SHP77 (cell line): ENCODE results near the gene DAPK1.

Experiments
- DNase-seq, 2 experiments: peaks; one replicate each; lab custom pipeline; 2025; lab: John Stamatoyannopoulos, UW

Gene DAPK1

DNA sequence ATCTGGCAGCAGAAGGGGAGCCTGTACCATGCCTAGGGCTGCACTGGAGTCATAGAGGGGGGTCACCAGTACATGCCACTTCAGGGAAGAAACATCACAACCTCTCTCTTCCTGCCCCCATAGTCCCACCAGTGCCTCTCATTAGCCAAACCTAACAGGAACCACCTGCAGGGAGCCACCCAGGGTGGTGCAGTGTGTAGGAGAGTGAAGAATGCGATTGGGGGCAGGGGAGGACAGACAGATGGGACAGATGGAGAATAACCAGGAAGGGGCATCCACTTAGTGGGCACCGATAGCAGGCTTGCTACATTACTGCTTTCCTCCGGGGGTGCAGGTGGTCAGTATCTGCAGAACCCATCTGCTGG, 19.2 kb downstream of the DAPK1 start:
- no peak for DNase-seq

DNA sequence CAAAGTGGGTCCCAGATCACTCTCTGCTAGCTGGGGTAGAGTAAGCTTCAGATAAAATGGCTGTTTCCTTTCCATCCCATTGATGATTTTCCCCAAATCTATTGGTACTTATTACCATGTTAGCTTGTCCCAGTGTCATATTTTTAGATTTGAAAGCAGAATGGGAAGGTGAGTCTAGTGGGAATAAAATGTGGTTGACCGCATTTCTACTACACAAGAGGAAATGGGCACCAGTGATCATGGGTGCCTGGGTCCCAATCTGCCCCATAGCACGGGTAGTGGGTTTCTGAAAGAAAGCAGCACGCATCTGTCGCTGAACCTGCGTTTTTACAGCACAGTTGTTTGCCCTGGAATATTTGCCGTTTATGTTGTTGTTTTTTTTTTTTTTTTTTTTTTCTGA, 20.1 kb downstream of the DAPK1 start:
- DNase-seq = no peak

DNA sequence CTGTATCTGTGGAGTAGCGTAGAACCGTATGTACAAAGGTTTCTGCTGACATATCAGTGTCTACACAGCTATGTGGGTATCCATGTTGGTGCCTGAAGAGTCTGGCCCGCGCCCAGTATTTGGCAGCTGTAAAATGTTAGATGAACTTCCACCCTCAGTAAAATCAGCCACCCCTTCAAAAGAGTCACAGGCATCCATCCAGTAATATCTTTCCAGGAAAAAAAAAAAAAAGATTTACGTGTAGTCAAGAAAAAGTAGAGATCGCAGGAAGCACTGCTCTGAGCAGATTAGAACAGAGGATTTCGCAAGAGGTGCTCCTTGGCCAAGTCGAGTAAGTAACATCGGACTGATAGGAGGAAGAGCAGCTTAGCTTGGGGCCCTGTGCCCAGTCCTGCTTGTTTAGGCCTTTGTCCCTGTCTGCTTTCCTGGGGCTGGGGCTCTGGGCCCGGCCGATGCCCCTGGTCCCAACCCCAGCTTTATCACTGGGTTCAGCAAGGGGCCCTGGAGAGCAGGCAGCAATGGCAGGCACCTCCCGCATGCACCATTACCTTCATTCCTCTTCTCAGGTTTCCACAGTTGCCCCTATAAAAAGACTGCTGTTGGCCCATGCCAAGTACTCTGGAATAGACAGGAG, 21.2 kb downstream of the DAPK1 start:
- no peak for DNase-seq

DNA sequence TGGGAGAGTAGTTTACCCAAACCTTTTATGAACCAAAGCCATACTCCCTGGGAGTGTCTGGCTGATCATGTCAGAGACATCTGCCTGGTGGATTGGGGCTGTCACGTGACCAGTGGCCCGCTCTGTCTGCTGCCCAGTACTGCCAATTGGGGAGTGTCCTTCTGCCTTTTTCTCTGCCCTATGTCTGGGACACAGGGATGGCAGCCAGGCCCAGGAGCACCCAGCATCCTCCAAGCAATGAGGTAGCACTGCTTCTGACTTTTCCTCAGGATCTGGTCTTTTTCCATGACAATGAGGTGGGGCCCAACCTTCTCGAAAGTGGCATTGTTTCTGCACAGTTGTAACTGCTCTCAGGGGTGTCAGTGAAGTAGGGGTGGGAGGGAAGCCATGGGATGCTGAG, 21.8 kb downstream of the DAPK1 start:
- no peak for DNase-seq

DNA sequence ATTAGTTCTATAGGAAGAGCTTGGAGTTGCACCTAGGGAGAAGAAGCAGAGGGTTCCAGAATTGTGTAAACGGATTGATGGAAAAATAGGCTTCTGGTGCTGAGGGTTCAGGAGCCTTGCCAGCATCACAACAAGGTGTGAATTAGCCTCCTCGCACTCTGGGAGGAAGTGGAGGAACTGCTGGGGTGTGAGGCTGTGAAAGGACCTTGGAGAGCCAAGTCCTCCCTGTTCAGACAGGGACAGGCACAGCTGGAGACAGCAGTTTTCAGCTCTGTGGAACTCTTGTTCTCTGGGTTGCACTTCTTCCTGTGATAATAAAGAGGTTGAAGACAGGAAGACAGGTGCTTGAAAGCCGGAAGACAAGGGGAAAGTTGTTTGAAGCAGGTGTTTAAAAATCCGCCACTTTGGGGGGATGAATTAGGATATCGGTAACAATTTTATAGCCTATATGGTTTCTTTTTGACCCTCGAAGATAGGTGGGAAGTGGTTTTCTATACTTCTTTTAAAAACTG, 22.6 kb downstream of the DAPK1 start:
- DNase-seq = no peak

DNA sequence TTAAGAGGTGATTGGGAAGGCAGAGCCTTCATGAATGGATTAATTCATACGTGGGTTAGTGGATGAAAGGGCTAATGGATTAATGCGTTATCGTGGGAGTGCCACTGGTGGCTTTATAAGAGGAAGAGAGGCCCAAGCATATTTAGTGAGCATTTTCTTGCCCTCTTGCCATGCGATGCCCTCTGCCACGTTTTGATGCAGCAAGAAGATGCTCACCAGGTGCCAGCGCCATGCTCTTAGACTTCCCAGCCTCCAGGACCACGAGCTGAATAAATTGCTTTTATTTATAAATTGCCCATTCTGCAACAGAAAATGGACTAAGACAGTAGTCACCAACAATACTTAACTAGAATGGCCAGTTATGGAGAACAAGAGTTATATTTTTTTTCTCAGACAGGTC, 24.2 kb downstream of the DAPK1 start:
- DNase-seq = no peak

DNA sequence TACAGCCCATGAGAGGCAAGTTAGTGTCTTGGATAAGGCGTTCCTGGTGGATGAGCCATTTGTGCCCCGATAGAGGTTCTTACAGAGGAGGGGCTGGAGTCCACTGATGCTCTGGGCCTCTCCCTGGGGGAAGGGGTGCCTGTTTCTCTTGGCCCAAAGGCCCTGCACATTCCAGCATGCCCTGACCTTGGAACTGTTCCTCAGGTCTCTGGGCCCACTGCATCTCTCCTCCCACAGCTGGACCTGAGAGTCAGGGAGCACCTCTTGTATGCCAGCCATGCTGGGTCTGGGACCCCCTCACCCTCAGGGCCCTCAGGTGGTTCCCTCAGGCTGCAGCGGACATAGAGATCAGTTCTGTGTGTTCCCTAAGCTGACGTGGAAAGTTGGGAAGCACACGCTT, 26.4 kb downstream of the DAPK1 start:
- no peak for DNase-seq

DNA sequence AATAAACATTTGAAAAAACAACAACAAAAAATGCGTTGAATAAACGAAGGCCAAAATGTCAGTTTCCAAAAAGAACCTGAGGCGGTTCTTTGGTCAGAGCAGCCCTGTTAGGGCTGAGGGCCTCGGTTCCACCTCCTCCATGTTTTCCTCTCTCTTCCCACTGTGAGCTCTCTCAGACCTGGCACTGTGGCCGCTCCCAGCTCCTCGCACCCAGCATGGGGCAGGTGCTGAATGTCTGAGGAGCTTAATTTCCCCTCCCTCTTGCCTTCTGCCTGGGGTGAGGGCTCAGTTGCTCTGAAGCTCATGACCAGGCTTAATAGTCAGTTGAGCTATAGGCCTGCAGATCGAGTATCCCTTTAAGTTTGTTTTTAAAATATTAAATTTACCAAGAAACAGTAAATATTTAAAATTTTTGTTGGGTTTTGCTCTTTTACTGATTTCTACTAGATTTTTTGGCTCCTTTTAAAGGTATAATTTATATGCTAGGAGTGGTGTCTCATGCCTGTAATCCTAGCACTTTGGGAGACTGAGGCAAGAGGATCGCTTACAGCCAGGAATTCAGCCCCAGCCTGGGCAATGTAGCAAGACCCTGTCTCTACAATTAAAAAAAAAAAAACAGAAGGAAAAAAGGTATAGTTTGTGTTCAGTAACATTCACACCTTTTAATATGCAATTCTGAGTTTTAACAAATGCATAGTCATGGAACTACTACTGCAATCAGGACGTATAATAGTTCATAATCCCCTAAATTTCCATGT, 28.1 kb downstream of the DAPK1 start:
- no peak for DNase-seq

DNA sequence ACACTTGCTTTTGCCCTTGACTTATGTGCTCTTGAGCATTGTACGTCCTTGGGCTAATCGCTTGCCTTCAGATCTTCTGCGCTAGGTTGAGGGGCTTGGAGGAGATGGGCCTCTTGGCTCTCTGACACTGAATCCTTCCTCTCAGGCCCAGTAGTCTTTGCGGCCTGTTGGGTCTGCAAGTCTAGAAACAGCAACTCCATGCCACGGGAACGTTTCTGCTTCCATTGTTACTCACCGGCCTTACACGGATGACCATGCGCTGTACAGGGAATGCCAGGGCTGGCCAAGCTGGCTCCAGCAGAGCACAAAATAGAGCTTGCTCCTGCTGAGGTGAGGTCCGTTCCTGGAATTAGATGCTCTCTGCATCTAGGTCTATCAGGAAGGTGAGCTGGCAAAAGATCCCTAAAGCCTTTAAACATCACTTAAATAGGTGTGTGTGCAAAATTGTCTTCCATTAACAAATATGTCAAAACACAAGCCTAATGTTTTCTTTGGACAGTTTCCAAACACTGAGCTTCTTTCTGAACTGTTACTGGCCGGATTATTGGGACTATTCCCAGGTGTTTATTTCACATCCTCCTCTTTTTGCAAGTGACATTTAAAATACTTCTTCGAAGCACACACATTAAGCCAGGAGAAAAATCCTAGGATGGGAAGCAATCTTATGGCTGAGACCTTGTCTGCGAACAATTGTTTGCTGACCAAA, 29.7 kb downstream of the DAPK1 start:
- DNase-seq = no peak

DNA sequence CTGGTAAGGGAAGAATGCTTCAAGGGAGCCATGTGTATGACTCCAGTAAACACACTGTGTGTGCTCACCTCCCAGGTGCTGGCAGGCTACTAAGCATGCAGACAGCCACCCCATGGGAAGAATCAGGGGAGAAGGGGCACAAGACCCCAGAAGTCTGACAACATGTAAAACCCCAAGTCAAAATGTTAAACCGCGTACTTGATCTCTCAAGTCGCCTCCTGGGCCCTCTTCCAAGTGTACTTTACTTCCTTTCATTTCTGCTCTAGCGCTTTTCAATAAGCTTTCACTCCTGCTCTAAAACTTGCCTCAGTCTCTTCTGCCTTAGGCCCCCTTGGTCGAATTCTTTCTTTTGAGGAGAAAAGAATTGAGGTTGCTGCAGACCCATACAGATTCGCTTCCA, 31.3 kb downstream of the DAPK1 start:
- DNase-seq = no peak

DNA sequence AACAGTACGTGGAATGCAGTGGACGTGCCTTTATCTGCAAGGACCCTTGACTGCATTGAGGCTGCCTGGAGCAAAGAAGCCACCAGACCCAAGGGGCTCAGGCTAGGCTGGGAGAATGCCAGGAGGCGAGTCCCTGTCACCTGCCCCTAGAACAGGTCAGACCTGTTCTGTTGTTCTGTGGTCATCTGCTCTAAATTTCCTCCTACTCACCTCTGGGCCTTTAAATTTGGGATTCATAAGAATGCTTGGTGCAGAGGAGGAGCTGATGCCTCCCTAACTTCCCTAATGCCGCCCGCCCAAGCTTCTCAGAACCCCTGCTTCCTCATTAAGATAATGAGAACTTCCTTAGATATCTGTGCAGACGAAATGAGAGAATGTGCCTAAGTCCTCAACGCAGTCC, 32.0 kb downstream of the DAPK1 start:
- no peak for DNase-seq

DNA sequence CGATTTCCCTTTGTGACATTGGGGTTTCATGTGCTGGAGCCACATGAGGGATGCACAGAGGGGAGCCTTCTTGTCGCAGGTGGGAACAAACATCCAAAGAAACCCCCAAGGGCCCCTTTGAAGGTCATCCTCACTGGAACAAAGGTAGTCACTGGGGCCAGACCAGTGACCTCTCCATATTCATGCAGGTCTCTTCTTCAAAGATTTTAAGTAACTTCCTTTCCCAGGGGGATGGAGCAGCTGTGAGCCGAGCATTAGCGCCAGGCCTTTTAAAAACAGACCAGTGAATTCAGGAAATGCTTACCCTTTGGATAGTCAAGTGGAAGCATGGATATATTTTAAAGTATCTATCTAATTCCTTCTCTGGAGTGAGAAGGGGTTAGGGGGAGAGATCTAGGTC, 33.0 kb downstream of the DAPK1 start:
- DNase-seq = no peak

DNA sequence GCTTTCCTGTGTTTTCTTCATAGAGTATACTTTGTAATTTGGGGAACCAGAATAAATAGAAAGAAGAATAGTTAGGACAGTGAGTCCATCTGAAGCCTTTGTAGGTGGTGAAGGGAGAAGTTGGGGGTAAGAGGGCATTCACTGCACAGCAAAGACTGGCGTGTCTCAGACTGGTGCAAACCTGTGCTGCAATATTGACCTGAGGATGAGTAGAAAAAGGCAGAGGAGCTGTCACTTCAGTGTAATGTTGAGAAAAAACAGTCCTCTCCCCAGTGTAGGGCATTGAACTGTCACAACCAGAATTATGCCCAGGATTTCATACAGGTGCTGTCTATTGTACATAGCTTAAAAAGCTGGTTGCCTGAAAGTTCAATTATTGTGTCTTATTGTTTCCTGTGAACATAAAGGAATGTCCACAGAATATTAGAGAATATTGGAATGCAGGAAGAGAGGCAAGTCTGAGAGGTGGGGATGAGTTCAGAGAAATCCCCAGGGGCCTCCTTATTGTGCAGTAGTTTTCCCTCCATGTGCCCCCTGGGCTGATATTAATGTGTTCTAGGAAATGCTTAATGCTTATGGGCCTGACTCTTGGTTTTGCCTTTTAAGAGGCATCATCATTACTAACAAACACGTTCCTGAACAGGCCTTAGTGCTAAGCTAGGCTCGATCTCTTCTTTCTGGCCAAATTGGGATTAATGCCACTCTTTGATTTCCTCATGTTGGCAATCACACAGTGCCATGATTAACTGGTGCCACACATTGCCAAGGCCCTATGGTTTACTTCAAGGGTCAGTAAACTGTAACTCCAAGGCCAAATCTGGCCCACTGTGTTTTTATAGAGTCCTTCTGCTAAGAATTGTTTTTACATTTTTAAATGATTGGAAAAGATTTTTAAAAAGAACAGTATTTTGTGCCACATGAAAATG, 34.0 kb downstream of the DAPK1 start:
- no peak for DNase-seq

DNA sequence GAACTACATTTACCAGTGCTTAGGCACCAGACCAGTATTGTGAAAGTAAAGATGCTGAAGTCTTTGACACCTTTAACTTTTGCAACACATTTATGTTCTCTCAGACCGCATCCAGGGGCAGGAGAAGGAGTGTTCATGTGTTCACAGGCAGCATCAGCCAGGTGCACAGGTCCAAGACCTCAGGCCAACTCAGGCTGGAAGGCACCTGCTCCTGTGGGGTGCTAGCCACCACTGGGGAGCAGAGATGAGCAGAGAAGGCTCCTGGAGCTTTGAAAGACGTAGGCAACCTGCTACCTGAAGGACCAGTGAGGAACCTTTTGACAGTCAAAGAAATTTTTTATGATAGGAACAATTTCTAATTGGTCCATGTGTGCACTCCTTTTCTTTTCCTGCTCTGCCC, 35.6 kb downstream of the DAPK1 start:
- DNase-seq = no peak

DNA sequence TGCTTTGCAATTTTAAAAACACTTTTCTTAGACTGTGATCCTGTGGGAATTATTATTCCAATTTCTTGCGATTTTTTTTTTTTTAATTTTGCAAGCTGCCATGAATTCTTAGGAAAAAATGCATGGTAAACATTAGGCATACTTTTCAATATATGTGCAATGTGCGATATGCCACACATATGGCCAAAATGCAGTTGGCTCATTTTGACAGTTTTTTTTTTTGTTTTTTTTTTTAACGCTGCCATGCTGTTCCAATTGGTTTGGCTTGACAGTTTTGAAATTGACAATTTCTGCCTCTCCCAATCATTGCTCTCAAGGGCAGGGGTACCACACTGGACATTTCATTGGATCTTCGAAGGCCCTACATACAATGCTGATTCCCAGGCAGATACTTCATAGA, 36.4 kb downstream of the DAPK1 start:
- DNase-seq = no peak

DNA sequence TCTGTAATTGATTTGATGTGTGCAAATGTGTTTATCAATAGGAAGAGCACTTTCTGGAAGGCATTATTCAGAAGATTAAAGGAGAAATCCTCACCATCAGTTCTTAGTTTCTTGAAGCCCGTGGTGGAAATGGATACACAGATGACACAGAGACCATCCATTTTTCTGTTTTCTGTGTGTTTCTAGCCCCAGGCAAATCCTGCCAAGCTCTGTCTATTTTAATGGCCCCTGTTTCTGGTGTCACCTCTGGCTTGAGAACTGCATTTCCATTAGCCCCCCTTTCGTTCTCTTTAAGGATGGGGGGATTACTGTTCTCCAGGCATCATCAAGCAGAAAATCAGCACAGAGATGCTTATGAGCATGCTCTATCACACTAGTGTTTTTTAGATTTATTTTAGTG, 37.3 kb downstream of the DAPK1 start:
- DNase-seq = no peak

DNA sequence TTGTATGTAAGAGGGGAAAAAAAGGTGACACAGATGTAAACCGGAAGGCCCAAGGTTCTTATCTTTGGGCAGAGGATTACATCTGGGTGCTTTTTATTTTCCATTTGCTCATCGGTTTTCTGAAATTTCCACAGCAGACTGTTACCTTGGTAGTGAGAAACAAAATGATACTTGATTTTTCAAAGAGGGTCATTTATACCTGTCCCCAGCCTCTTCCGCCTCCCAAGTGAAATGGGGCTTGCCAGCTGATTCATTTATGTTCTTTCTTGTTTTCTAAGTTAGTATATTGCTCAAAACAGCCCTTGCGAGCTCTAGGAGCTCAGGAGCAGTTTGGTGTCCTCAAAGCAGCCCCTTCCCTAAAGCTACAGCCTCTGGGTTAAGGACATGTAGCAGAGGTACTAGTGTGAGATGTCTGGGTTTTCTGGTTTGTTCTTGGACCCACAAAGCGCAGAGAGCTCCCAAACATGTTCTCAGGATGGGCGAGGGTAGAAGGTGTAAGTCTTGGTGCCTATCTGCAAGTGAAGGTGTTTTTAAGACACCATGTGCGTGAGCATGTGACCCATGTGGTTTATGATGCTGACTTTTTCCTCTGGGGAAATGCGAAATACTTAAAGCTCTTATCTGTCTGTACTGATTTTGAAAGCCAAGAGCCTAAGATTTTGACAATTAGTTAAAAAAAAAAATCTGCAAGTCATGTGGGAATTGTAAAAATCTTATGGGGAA, 38.3 kb downstream of the DAPK1 start:
- no peak for DNase-seq

DNA sequence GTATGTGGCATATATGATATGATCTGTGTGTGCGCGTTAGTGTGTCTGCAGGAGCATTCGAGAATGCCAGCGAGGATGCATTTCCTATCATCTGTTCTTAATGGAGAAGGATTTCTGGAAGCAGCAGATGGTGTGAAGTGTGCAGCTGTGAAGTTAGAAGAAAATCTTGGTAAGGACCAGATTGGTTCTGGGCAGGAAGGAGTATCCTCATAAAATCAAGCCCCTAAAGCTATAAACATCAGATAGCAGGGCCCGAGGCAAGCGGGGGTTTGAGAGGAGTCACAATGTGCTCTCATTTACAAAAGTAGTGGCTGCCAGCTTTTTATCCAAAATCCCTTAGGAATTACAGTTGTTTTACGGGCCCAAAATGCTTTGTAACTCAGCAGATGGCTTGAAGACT, 40.0 kb downstream of the DAPK1 start:
- DNase-seq = no peak

DNA sequence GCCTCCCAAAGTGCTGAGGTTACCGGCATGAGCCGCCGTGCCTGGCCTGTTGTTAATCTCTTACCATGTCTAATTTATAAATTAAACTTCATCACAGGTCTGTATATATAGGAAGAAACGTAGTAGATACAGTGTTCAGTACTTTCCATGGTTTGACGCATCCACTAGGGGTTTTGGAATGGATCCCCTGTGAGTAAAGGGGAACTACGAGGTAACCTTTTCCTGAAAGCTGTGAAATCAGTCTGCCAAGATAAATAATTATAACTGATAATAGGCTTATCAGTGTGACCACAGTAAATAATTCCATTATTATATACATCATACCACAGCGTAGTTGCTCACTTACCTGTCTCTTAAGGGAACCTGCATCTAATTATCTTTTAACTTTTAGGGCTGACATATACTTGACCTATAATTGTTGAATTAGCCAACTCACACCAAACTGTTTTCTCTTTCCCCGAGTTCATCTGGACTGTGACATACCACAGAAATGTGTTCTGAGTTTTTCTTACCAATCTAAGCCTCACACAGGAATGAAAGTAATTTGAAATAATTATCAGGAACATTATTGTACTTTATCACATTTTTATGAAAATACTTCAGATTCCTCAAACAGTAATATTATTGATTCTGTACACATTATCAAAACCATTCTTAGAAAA, 42.9 kb downstream of the DAPK1 start:
- no peak for DNase-seq

DNA sequence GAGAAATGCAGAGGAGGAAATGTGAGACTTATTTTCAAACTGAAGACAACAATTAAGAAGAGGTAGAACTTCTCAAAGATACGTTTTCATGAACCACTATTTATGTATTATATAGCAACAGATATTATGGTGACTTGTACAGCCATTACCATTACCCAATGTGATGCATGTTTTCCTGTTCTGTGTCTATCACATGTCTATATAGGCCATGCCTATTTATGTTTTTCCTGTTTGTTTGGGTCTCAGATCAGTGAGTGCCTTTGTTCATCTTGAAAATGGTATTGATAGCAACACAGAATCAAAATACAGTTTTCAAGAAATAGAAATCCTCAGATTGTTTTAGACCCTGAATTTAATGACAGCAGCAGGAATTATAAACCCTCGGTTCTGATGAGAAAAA, 44.0 kb downstream of the DAPK1 start:
- no peak for DNase-seq

DNA sequence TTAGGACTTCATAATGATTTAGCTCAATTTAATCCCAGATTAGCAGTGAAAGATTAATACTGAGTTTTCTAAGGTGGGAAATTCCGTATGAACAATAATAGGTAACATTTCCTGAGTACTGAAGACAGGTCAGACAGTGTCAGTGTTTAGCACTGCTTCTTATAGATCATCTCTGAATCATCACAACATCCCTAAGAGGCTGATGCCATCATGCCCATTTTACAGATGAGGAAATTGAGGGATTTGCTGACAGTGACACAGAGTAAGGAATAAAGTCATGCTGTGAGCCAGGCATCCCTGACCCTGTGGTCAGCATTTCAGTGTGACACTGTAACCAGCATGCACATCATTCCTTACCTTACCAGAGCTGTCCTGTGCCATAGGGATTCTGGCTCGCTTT, 44.5 kb downstream of the DAPK1 start:
- no peak for DNase-seq
